HG02763 (cell line): ENCODE data around the gene SIRT3.

Experiments
- ATAC-seq: cut with Tn5 transposase; IDR thresholded peaks from one replicate; pipeline ENCODE4 v1.9.1; 2021; ENCODE audit warnings: mild to moderate bottlenecking, moderate library complexity; ENCODE audit not compliant: unreplicated experiment

Gene SIRT3

GRCh38 chr11:217704-218103, 18.4 kb downstream of the SIRT3 start:
- ATAC-seq, result no peak

- no peak for ATAC-seq
These were observed 19.8 kb downstream of the SIRT3 start for GRCh38 chr11:216081-216974.

GRCh38 chr11:215581-216037, 20.5 kb downstream of the SIRT3 start:
- ATAC-seq, result no peak

GRCh38 chr11:214083-214482, 22.1 kb downstream of the SIRT3 start:
- ATAC-seq, result no peak

GRCh38 chr11:213111-213510, 23.0 kb downstream of the SIRT3 start:
- ATAC-seq, result no peak

GRCh38 chr11:212150-213100, 23.7 kb downstream of the SIRT3 start:
- no peak for ATAC-seq

GRCh38 chr11:211741-212140, 24.4 kb downstream of the SIRT3 start:
- no peak for ATAC-seq

- no peak for ATAC-seq
These were observed 24.8 kb downstream of the SIRT3 start for GRCh38 chr11:211295-211694.

- no peak for ATAC-seq
These were observed 25.4 kb downstream of the SIRT3 start for GRCh38 chr11:210803-211180.

- no peak for ATAC-seq
These were observed 25.9 kb downstream of the SIRT3 start for GRCh38 chr11:210122-210802.

GRCh38 chr11:209275-210121, 26.6 kb downstream of the SIRT3 start:
- ATAC-seq, result no peak

- ATAC-seq, result no peak
These were observed 27.3 kb downstream of the SIRT3 start for GRCh38 chr11:208917-209260.

GRCh38 chr11:208181-208916, 27.8 kb downstream of the SIRT3 start:
- peak; percentile 33 for ATAC-seq

GRCh38 chr11:207863-208180, 28.3 kb downstream of the SIRT3 start:
- ATAC-seq, result no peak

GRCh38 chr11:207208-207862, 28.8 kb downstream of the SIRT3 start, which contains the start of the genes BET1L and RIC8A:
BET1L (minus strand) TSS chr11:207399; CDS start chr11:207321, 78 bp downstream.
RIC8A (plus strand) TSS chr11:207708; CDS start chr11:208855, 1,147 bp downstream.
- ATAC-seq, result peak; percentile 77

- peak; percentile 3 for ATAC-seq
These were observed 29.5 kb downstream of the SIRT3 start for GRCh38 chr11:206526-207207.

- no peak for ATAC-seq
These were observed 30.1 kb downstream of the SIRT3 start for GRCh38 chr11:206002-206384.

GRCh38 chr11:205221-206001, 30.7 kb downstream of the SIRT3 start:
- no peak for ATAC-seq
